T1000 (cell line): ENCODE measurements around the gene LIMA1.
"Not testable (repeated sequence)": the region's sequence is repeated elsewhere in the genome, so short reads cannot be mapped to it uniquely, and the experiment has no call there.

Experiments
- DNase-seq: peaks from one replicate; lab custom pipeline; 2025; ENCODE audit warnings: mixed read lengths; lab: John Stamatoyannopoulos, UW

The LIMA1 gene

GRCh38 chr12:50186681-50187080, 96.6 kb downstream of the LIMA1 start:
- DNase-seq, result no peak

GRCh38 chr12:50185970-50186663, 97.2 kb downstream of the LIMA1 start:
- DNase-seq, result no peak

DNA sequence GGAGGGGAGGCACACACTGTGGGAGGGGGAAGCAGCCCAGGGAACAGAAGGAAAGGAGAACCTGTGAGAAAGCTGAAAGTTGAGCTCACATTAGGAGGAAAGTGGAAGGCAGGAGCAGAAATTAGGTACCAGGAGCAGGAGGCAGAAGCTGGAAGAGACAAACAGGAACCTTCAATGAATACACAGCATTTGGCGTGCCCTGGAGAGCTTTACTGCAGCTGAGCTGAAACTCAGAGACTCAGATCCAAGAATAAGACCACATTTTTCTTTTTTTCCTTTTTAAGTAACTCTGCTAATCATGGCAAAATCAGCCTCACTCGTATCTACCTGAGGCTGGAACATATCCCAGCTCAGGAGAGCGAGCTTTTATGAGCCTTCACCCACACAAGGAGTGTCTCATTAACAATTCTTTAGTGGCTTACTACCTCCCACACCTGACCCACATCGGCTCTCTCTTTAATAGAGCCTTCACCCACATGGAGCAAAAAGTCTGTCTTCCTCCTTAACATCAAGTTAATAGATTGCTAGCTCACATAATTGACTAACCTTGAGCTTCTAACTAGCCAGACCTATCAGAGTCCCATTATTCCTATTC, 97.9 kb downstream of the LIMA1 start:
- DNase-seq, result no peak

DNA sequence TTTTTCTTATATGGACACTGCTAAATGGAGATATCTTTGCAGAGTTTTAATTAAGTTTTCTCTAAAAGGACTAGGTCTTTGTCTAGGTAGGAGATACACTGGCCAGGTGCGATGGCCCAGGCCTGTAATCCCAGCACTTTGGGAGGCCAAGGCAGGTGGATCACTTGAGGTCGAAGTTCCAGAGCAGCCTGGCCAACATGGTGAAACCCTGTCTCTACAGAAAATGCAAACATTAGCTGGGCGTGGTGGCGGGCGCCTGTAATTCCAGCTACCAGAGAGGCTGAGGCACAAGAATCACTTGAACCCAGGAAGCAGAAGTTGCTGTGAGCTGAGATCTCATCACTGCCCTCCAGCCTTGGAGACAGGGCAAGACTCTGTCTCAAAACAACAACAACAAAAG, 99.1 kb downstream of the LIMA1 start:
- DNase-seq, result no peak

DNA sequence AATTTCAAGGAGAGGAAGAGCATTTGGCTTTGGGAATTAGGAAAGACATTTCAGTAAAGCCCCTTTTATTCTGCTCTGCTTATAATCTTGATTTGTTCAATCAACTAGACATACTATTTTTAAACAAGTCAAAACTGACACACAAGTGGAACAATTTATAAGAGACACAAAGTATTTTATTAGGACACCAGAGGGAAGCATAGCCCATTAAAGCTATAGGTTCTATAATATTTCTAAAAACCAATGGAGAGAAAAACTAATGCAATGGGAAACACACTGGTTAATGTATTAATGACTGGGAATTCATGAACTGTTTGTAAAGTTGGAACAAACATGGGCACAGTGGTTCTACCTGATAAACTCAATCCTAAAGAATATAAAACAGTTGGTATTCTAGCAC, 100.9 kb downstream of the LIMA1 start:
- no peak for DNase-seq

DNA sequence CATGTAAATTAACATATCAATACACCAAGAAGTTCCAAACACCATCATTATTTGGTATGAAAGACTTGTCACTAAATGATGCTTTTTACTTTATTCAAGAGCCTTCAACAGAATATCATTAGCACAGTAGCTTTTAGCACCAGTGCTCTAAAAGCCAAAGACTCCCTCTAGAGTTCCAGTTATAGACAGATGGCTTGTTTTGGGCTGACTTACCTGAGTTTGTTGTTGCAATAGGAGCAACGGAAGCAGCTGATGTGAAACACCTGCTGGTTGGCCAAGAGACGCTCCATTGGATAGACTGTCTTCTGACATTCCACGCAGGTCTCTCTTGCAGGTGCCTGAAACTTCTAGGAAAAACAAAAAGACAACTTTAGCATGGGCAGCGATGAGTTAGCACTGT, 101.6 kb downstream of the LIMA1 start:
- DNase-seq, result no peak

- no peak for DNase-seq
These were observed 107.6 kb downstream of the LIMA1 start for GRCh38 chr12:50175716-50176026.

- DNase-seq, result no peak
These were observed 108.2 kb downstream of the LIMA1 start for GRCh38 chr12:50174971-50175715.

DNA sequence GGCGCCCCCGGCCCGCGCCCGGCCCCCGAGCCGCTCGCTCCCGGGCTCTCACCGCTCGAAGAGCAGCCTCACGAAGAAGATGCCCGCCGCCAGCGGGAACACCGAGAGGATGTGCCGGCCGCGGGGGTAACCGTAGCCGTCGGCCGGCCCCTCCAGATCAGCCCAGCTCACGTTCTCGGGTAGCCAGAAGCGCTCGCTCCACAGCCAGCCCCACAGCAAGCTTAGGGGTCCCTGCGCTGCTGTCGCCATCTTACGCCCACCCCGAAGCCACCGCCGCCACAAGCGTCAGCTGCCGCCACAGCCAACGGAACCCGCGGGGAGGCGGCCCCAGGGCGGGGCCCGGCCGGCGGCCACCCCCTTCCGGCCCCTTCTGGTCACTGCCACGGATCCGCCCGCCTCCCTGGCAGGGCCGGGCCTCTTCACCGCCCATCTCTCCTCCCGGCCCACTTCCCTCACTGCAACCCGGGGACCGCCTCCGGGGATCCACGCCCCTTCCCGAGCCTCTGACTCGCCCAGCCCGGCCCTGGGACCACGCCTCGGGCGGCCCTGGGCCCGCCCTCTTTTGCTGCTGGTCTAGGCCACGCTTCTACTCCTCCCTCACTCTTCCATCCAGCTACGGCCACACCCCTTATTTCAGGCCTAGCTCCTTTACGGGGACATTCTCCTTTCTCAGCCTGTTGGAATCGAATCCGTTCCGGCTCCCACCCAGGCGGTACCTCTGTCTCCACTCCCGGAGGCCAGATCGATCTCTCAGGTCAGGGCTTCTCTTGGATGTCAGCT, 116.1 kb downstream of the LIMA1 start, which contains the start of gene CERS5:
CERS5 (minus strand) TSS at position 321 of the 780 bp plus-strand sequence; CDS start at position 249, 72 bp downstream.
- DNase-seq, result peak; percentile 99

- no peak for DNase-seq
These were observed 116.6 kb downstream of the LIMA1 start for GRCh38 chr12:50166799-50167048.

- DNase-seq, result no peak
These were observed 118.4 kb downstream of the LIMA1 start for GRCh38 chr12:50164963-50165362.

GRCh38 chr12:50162230-50162629, 121.1 kb downstream of the LIMA1 start:
- no peak for DNase-seq

DNA sequence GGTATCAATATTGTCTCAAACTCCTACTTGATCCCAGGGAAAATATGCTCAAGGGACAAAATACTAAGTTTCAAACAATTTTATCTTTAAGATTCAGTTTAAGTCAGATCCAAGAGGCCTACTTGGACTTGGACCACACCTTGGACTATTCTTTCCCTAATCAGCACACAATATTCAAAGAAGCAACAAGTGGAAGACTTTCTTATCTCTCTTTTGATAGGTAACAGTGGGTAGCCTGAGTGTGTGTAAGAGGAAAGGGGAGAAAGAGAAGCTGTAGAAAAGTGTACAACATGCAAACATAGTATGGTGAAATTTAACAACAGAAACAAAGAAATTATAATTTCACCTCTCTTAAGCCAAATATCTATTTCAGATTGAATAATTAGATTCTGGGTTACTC, 122.7 kb downstream of the LIMA1 start:
- no peak for DNase-seq

GRCh38 chr12:50157259-50157658, 126.1 kb downstream of the LIMA1 start:
- no peak for DNase-seq

DNA sequence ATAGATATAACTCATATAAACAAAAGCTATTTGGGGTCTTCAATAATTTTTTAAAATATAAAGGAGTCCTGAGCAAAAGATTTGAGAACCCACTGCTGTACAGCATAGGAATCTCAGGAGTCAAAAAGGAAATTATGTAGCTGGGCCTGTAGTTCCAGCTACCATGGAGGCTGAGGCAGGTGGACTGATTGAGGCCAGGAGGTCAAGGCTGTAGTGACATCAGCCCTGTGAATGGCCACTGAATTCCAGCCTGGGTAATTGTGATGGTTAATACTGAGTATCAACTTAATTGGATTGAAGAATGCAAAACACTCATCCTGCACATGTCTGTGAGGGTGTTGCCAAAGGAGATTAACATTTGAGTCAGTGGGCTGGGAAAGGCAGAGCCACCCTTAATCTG, 126.7 kb downstream of the LIMA1 start:
- no peak for DNase-seq

GRCh38 chr12:50154947-50155346, 128.4 kb downstream of the LIMA1 start:
- DNase-seq, result not testable (repeated sequence)

DNA sequence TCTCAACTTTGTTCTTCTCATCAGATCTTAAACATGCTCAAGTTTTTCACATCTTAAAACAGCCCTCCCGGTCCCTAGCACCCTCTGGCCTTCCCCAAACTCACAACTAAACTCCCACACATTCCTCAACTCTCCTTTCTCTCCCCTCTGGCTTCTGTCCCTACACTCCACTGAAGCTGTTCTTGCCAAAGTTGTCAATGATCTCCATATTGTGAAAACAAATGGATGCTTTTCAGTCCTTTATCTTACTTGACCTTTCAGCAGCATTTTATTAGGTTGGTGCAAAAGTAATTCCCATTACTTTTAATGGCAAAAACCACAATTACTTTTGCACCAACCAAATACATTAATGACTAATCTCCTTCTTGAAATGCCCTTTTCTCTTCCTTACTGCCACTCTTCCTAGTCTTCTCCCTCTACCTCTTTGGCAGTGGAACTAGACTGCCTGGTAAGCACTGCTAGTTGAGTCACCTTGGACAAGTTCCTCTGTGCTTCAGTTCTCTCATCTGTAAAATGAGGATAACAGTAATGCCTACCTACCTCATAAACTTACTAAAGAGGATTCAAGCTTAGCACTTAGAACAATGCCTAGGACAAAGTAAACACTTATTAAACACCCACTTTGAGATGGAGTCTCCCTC, 132.2 kb downstream of the LIMA1 start:
- no peak for DNase-seq

DNA sequence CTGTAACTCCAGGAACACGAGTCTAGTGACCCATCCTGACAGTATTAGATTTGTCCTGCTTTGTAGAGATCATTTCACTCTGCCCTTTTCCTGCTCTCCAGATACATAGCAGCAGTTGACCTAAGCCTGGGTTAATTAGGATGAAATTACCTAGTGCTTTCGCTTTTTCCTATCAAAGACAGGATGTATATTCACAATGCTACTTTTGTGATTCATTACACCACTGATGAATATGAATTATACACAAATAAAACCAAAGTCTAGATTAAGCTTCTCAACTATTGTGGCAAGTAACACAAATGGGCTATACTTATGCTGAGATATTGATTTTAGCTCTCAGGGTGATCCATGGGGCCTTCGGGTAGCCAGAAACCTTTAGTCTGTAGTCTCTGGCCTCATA, 134.0 kb downstream of the LIMA1 start:
- DNase-seq, result no peak

GRCh38 chr12:50148011-50148410, 135.3 kb downstream of the LIMA1 start:
- DNase-seq, result not testable (repeated sequence)

DNA sequence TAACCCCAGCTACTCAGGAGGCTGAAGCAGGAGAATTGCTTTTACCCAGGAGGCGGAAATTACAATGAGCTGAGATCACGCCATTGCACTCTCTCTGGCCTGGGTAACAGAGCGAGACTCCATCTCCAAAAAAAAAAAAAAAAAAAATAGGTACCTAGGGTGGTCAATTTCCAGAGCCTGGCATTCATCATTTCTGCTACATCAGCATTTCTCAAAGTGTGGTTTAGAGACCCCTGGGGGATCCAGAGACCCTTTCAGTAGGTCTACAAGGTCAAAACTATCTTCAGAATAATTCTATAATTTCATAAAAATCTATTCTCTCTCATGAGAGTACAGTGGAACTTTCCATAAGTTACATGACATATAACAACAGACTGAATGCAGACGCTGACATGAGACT, 136.0 kb downstream of the LIMA1 start:
- no peak for DNase-seq

DNA sequence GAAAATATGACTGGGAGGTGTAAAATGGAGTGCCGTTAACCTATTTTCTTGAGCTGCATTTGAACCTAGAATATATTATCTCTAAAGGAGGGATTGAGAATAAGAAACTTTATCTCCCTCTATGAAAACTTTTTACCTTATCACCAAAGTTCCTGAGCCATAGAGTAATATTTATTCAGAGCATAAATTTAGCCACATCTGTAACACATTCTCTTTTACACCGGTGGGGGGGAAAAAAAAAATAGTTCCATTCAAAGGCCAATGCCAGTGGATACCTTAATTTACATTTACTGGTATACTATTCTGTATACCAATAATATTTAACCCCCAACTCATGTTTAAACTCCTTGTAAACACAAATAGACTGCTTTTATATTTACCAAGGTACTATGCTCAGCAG, 137.9 kb downstream of the LIMA1 start:
- no peak for DNase-seq

- DNase-seq, result no peak
These were observed 140.3 kb downstream of the LIMA1 start for GRCh38 chr12:50142993-50143392.
